ENCODE measurements around the gene CYP4Z1.
"Not testable (repeated sequence)": the region's sequence is repeated elsewhere in the genome, so short reads cannot be mapped to it uniquely, and the experiment has no call there.

The CYP4Z1 gene

GRCh38 chr1:47147047-47147785 is 80.2 kb downstream of the CYP4Z1 start:
- Histone ChIP-seq H3K9me3 (ENCODE audit: low read depth, low read length) (no peaks in the 10 kb centered on the region), H3K9ac (ENCODE audit: insufficient read length) (no peak overlapping the region), H3K4me3 (no peak overlapping the region), H3K36me3 (ENCODE audit: insufficient read depth, low read length) (no peaks in the 10 kb centered on the region), H3K27ac (no peak overlapping the region)
- DNase-seq (ENCODE audit: low read depth, low spot score), result no peak
- TF ChIP-seq POLR2AphosphoS5 (IDR thresholded peaks at IDR 0.05; ENCODE audit: borderline replicate concordance, low read depth, low read length) (no peak), EZH2 (IDR thresholded peaks at IDR 0.05) (no peak), FOXP2 (optimal IDR thresholded peaks at IDR 0.05; ENCODE audit: control extremely low read depth, extremely low read length, insufficient read depth) (no peak)

- not testable (repeated sequence) for H3K4me3 ChIP-seq; H3K9me3 ChIP-seq (ENCODE audit: low read depth, low read length); H3K27ac ChIP-seq; DNase-seq (ENCODE audit: low read depth, low spot score); H3K36me3 ChIP-seq (ENCODE audit: insufficient read depth, low read length); H3K9ac ChIP-seq (ENCODE audit: insufficient read length)
Observed at GRCh38 chr1:47149162-47149561, 82.1 kb downstream of the CYP4Z1 start.

GRCh38 chr1:47156457-47156856 is 89.4 kb downstream of the CYP4Z1 start:
- not testable (repeated sequence) for DNase-seq (ENCODE audit: low read depth, low spot score); H3K9ac ChIP-seq (ENCODE audit: insufficient read length); H3K9me3 ChIP-seq (ENCODE audit: low read depth, low read length); H3K36me3 ChIP-seq (ENCODE audit: insufficient read depth, low read length); H3K27ac ChIP-seq; H3K4me3 ChIP-seq

- not testable (repeated sequence) for H3K27ac ChIP-seq; H3K4me3 ChIP-seq; H3K9ac ChIP-seq (ENCODE audit: insufficient read length); H3K9me3 ChIP-seq (ENCODE audit: low read depth, low read length); DNase-seq (ENCODE audit: low read depth, low spot score); H3K36me3 ChIP-seq (ENCODE audit: insufficient read depth, low read length)
Observed at GRCh38 chr1:47157957-47158356, 90.9 kb downstream of the CYP4Z1 start.

- no peak for TF ChIP-seq EZH2 (IDR thresholded peaks at IDR 0.05)
- no peak for TF ChIP-seq FOXP2 (optimal IDR thresholded peaks at IDR 0.05; ENCODE audit: control extremely low read depth, extremely low read length, insufficient read depth)
- TF ChIP-seq POLR2AphosphoS5 (IDR thresholded peaks at IDR 0.05; ENCODE audit: borderline replicate concordance, low read depth, low read length), result no peak
- no peak for DNase-seq (ENCODE audit: low read depth, low spot score)
- H3K36me3 ChIP-seq (ENCODE audit: insufficient read depth, low read length), result no peaks in the 10 kb centered on the region
Observed at GRCh38 chr1:47160716-47161115, 93.7 kb downstream of the CYP4Z1 start.

GRCh38 chr1:47161298-47162040 is 94.4 kb downstream of the CYP4Z1 start:
- Histone ChIP-seq H3K4me3 (no peak overlapping the region), H3K9ac (ENCODE audit: insufficient read length) (no peak overlapping the region), H3K36me3 (ENCODE audit: insufficient read depth, low read length) (no peaks in the 10 kb centered on the region), H3K27ac (no peak overlapping the region), H3K9me3 (ENCODE audit: low read depth, low read length) (no peaks in the 10 kb centered on the region)
- DNase-seq (ENCODE audit: low read depth, low spot score), result no peak
- no peak for TF ChIP-seq FOXP2 (optimal IDR thresholded peaks at IDR 0.05; ENCODE audit: control extremely low read depth, extremely low read length, insufficient read depth)
- no peak for TF ChIP-seq POLR2AphosphoS5 (IDR thresholded peaks at IDR 0.05; ENCODE audit: borderline replicate concordance, low read depth, low read length)
- no peak for TF ChIP-seq EZH2 (IDR thresholded peaks at IDR 0.05)

More at GRCh38 chr1:47160716-47161115, 93.7 kb downstream of the CYP4Z1 start:
- Histone ChIP-seq H3K9ac (ENCODE audit: insufficient read length) (no peak overlapping the region), H3K27ac (no peak overlapping the region), H3K4me3 (no peak overlapping the region), H3K9me3 (ENCODE audit: low read depth, low read length) (no peaks in the 10 kb centered on the region)

GRCh38 chr1:47164552-47164951 is 97.5 kb downstream of the CYP4Z1 start:
- Histone ChIP-seq H3K9ac (ENCODE audit: insufficient read length) (no peak overlapping the region), H3K36me3 (ENCODE audit: insufficient read depth, low read length) (no peaks in the 10 kb centered on the region), H3K9me3 (ENCODE audit: low read depth, low read length) (no peaks in the 10 kb centered on the region), H3K27ac (no peak overlapping the region), H3K4me3 (no peak overlapping the region)
- no peak for DNase-seq (ENCODE audit: low read depth, low spot score)
- TF ChIP-seq POLR2AphosphoS5 (IDR thresholded peaks at IDR 0.05; ENCODE audit: borderline replicate concordance, low read depth, low read length), result no peak
- TF ChIP-seq EZH2 (IDR thresholded peaks at IDR 0.05), result no peak
- TF ChIP-seq FOXP2 (optimal IDR thresholded peaks at IDR 0.05; ENCODE audit: control extremely low read depth, extremely low read length, insufficient read depth), result no peak

Data from SK-N-MC (cell line).